OCI-LY1 (cell line): ENCODE results near the gene CELF2.

Experiments
- EZH2 ChIP-seq: fragments of 200-600 bp; sonication (generic), shearing (Covaris generic); IDR thresholded peaks from 2 replicates; pipeline ENCODE4 v1.8.0; 2017; ENCODE audit warnings: borderline replicate concordance, mixed run types, mild to moderate bottlenecking, antibody characterized with exemption, low read length, moderate library complexity, mixed read lengths
- TF ChIP-seq, protein P1 (sequence below): fragments of 200-600 bp; sonication (generic), shearing (Covaris generic); IDR thresholded peaks from 2 replicates; pipeline ENCODE4 v1.5.1; 2017; ENCODE audit warnings: mild to moderate bottlenecking, antibody characterized with exemption, low read length, moderate library complexity, mixed read lengths

DNA sequence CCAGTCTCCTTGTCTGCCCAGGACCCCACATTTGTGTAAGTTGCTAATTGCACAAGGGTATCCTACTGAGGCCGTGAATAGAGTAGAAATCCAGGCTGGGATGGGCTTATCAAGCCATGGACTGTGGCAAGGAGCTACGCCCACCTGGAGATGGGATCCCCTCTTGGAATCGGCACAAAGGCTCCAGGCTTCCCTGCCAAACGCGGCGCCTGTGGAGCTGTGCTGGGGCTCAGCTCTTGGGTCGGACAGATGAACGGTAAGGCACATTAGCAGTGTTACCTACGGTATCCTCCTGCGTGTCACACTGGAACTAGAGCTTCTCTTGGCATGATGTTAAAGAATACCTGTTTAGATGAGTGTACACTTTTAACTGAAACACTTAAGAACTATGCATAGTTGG lies 196.7 kb downstream of the CELF2 start:
- TF ChIP-seq, protein P1, sequence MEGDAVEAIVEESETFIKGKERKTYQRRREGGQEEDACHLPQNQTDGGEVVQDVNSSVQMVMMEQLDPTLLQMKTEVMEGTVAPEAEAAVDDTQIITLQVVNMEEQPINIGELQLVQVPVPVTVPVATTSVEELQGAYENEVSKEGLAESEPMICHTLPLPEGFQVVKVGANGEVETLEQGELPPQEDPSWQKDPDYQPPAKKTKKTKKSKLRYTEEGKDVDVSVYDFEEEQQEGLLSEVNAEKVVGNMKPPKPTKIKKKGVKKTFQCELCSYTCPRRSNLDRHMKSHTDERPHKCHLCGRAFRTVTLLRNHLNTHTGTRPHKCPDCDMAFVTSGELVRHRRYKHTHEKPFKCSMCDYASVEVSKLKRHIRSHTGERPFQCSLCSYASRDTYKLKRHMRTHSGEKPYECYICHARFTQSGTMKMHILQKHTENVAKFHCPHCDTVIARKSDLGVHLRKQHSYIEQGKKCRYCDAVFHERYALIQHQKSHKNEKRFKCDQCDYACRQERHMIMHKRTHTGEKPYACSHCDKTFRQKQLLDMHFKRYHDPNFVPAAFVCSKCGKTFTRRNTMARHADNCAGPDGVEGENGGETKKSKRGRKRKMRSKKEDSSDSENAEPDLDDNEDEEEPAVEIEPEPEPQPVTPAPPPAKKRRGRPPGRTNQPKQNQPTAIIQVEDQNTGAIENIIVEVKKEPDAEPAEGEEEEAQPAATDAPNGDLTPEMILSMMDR = no peak
- TF ChIP-seq EZH2 = no peak
